Measurements from ENCODE around the gene DELE1.

DNA sequence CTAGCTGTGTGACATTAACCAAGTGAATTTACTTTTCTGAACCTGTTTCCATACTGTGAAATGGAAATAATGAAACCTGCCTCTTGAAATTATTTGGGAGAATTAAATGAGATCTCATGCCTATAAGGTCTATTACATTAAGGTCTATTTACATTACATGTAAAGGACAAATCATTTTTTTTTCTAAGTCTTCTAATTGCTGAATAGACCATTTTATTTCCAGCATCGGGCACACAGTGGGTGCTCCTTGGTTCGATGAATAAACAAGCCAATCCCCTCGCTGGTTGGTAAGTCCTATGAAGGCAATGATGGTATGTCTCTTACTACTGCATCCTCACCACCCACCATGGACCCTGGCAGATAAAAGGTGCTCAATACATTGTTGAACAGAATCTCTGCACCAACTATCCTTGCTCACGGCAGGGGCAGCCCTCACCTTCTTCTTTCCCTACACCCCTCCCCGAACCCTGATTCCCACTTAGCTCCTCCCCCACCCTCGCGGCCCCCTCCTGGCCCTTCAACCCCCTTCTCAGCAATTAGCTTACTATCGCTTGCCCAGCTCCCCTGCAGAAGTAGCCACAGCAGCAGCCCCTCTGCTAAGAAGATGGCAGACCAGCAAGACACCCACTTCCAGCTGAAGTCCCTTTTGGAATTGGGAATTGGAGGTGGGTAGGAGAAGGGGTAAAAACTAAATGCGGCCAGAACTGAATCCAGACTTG lies 48.5 kb upstream of the DELE1 start:
- TF ChIP-seq, protein P1, sequence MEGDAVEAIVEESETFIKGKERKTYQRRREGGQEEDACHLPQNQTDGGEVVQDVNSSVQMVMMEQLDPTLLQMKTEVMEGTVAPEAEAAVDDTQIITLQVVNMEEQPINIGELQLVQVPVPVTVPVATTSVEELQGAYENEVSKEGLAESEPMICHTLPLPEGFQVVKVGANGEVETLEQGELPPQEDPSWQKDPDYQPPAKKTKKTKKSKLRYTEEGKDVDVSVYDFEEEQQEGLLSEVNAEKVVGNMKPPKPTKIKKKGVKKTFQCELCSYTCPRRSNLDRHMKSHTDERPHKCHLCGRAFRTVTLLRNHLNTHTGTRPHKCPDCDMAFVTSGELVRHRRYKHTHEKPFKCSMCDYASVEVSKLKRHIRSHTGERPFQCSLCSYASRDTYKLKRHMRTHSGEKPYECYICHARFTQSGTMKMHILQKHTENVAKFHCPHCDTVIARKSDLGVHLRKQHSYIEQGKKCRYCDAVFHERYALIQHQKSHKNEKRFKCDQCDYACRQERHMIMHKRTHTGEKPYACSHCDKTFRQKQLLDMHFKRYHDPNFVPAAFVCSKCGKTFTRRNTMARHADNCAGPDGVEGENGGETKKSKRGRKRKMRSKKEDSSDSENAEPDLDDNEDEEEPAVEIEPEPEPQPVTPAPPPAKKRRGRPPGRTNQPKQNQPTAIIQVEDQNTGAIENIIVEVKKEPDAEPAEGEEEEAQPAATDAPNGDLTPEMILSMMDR (conservative IDR thresholded peaks at IDR 0.05 in 1 of 2, IDR thresholded peaks at IDR 0.05 in 1 of 2; ENCODE audit: low read depth in 1 of 2, low read length in 2 of 2) = no peak
- TF ChIP-seq EZH2 (IDR thresholded peaks at IDR 0.05; ENCODE audit: low read length, missing control alignments) = no peak

All from fibroblast of lung (primary cell).